HG03575 (cell line): Measurements from ENCODE around the gene HIF1A.
"Not testable (repeated sequence)": the region's sequence is repeated elsewhere in the genome, so short reads cannot be mapped to it uniquely, and the experiment has no call there.

Experiments
- ATAC-seq: cut with Tn5 transposase; IDR thresholded peaks from one replicate; pipeline ENCODE4 v1.9.1; 2021; ENCODE audit not compliant: unreplicated experiment, insufficient number of reproducible peaks, low FRiP score; ENCODE audit errors: extremely low read depth

HIF1A gene

DNA sequence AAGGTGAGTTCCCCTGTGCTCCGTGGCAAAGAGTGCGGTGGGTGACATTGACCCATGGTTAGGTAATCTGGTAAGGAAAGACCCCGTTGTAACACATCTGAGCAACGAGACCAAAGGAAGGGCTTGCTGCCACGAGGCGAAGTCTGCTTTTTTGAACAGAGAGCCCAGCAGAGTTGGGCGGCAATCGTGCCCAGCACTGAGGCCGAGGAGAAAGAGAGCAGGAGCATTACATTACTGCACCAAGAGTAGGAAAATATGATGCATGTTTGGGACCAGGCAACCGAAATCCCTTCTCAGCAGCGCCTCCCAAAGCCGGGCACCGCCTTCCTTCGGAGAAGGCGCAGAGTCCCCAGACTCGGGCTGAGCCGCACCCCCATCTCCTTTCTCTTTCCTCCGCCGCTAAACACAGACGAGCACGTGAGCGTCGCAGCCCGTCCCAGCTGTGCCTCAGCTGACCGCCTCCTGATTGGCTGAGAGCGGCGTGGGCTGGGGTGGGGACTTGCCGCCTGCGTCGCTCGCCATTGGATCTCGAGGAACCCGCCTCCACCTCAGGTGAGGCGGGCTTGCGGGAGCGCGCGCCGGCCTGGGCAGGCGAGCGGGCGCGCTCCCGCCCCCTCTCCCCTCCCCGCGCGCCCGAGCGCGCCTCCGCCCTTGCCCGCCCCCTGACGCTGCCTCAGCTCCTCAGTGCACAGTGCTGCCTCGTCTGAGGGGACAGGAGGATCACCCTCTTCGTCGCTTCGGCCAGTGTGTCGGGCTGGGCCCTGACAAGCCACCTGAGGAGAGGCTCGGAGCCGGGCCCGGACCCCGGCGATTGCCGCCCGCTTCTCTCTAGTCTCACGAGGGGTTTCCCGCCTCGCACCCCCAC lies at the start of gene HIF1A:
HIF1A (plus strand) TSS at position 684 of the 865 bp plus-strand sequence. CDS start 292 bp downstream, outside the sequence.
- peak; percentile 55 for ATAC-seq

DNA sequence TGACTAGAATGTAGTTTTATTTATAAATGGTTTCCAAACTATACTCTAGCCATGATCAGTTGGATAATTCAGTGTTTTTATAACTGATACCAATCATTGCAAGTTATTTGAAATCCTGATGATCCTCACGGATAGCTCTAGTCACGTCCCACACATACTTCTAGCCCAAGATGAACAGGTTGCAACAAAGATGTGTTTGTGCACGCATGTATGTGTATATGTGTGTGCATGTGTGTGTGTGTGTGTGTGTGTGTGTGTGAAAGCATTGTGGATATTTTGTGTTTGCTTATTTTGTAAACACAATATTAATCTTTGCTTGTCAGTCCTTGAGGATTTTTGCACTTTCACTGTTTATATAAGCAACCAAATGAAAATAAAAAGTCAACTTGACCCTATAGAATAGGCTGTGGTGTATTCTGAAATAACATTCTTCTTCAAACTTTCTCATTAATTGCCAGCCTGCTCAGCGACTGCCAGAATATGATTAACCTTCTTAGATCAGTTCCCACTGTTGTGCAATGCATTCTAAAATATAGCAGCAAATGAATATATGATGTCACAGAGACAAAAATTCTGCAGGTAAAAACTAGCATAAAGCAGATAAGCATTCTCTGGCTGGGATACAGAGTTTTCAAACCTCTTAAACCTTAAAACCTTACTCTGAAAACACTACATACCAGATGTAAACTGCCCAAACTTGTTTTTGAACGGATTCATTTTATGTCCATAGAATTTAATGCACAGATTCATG lies 48.8 kb upstream of the HIF1A start:
- ATAC-seq, result no peak

DNA sequence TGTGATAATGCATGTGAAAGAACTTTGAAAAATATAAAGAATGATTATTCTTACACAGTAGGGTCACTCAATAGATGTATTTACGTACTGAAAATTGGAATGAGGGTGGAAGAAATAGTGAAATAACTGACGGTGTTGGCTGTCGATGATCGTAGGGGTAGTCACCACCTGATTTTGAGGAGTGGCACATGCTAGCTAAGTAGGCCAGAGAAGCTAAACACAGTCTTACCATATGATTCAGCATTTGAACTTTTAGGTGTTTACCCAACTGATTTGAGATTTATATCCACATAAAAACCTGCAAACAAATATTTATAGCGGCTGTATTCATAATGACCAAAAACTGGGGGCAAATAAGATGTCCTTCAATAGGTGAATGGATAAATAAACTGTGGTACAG lies 47.6 kb upstream of the HIF1A start:
- no peak for ATAC-seq

DNA sequence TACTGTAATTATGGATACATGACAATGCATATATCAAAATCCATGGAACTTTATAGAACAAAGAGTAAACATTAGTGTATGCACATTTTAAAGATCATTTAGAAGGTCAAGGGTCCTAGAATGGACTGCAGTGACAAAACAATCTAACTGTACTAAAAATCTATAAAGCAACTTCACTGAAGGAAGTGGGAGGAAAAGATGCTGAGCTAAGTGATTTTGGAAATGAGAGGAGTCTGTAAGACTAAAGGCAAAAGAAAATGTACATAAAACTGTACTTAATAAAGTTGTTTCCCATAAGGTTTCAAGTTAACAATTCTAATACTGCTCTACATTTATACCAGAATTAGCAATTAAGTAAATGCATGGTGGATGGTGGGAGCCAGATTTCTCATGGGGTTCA lies 46.9 kb upstream of the HIF1A start:
- no peak for ATAC-seq

DNA sequence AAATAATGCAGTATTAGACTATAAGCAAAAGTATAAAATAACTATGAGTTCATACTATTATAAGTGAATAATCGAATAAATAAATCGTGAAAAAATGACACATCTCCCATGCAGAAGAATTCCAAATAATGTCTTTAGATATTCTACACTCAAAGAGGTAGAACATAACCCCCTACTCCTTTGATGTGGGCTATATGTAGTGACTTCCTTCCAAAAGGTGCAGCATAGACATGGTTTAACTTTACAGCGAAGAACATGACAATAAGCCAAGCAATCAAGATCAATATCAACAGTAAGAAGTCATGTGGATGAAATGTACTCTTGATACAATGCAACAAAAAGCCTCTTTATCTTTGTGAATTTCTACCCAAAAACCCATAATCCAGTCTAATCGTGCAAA lies 46.0 kb upstream of the HIF1A start:
- no peak for ATAC-seq

DNA sequence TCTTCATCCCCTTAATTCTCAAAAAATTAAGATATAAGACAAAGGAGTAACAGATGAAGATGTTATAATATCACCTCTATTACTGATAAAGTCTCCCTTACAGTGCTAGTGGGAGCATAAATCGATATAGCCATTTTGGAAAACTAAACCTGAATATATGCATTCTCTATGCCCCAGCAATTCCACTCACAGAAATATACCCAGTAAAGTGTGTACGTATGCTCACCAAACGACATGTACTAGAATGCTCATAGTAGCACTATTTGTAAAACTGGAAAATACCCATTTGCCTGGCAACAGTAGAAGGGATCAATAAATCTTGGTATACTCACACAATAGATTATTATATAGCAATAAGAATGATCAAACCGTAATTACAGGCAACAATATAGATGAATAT lies 44.0 kb upstream of the HIF1A start:
- ATAC-seq, result no peak

DNA sequence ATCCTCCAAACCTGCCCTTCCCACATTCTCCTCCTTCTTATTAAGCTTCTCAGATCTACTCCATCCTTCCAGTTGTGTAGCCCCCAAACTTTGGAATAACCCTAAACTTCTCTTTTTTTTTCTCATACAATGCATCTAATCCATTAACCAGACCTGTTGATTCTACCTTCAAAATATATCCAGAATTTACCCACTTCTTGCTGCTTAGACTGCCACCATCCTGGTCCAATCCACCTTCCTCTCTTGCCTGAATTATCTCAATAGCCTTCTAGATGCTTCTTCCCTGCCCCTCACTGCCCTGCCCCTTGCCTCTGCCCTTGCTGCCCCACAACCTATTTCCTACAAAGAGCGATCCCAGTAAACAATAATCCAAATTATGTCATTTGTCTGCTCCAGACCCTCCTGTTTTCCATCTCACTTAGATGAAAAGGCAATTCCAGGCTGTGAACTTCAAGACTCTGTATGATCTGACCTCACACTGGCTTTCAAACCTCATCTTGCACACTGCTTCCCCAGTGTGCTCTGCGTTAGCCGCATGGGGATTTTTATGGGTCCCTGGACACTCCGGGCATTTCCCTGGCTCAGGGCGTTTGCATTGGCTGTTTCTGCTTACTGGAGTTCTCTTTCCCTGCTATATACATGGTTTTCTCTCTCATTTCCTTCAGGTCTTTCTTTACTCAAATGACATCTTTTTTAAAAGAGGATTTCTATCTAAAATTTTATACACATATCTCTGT lies 42.6 kb upstream of the HIF1A start:
- no peak for ATAC-seq

DNA sequence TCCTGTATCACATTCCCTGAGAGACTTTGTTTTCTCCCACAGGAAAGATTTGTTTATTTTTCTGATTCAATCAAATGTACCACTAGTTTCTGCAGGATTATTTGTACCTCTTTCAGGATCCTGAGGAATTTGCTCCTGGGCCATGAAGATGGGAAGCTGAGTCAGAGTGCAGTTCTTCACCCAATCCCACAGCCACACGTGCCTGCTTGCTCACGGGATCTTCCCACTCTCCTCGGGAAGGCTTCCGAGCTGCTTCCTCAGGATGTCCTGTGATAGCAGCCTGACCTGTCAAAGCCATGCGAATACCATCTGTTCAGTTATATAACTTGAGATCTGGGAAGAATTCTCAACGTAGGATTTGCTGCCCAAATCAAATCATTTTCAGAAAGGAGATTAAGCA lies 41.8 kb upstream of the HIF1A start:
- ATAC-seq, result no peak

DNA sequence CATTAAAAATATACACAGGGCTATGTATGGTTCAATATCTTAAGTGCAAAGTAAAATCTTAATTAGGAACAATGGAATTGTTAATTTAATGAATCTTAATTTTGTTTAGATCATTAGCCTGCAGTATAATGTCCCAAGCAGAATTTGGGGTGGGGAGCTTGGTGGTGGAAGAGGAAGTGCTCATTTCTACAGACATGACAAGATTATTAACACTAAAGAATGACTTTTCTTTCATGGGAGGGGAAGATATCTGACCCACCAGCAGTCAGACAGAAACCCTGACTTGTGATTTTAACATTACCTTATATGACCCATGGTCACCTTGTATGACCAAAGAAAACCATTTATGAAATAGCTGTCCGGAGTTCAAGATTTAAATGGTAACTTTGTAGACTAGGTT lies 41.3 kb upstream of the HIF1A start:
- ATAC-seq, result no peak

DNA sequence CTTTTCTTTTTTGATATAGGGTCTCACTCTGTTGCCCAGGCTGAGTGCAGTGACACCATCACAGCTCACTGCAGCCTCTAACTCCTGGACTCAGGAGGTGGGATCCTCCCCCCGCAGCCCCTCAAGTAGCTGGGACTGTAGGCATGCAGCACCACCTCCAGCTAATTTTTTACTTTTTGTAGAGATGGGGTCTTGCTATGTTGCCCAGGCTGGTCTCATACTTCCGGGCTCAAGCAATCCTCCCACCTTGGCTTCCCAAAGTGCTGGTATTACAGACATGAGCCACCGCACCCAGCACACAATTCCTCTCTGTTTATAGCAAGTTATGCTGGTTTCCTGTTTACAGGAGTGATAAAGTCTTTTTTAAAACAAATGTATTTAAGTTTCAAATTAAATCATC lies 39.5 kb upstream of the HIF1A start:
- ATAC-seq, result no peak

DNA sequence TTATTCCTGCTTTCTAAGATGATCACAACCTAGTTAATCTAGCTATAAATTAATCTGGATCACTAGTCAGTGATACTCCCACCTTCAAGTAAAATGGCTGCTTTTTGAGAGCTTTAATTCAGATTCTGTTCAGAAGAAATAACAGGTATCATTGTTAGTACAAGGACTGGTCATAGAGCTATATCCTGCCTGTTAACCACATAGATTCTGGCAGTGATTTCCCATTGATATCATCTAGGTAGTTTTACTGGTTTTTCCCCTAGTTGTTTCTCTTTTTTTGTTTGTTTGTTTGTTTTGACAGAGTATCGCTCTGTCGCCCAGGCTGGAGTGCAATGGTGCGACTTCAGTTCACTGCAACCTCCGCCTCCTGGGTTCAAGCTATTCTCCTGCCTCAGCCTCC lies 39.0 kb upstream of the HIF1A start:
- no peak for ATAC-seq

DNA sequence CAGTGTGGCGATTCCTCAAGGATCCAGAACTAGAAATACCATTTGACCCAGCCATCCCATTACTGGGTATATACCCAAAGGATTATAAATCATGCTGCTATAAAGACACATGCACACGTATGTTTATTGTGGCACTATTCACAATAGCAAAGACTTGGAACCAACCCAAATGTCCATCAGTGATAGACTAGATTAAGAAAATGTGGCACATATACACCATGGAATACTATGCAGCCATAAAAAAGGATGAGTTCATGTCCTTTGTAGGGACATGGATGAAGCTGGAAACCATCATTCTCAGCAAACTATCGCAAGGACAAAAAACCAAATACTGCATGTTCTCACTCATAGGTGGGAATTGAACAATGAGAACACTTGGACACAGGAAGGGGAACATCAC lies 37.2 kb upstream of the HIF1A start:
- not testable (repeated sequence) for ATAC-seq

DNA sequence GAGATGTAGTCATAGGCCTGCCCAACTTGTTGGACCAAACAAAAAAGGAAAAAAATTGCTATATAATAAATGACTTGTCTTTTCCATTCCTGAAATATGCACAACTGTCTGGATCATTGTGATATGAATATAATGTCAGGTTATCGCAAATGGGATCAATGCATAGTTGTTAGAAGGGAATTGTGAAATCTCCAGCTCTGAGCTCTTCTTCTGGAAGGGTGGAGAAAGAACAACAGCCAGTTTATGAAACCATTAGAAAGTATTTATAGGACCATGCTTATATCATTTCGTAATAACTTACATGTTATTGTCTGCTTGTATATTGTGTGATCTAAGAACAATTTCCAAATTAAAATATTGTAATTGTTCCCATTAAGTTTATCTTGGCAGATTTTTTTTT lies 35.7 kb upstream of the HIF1A start:
- no peak for ATAC-seq

DNA sequence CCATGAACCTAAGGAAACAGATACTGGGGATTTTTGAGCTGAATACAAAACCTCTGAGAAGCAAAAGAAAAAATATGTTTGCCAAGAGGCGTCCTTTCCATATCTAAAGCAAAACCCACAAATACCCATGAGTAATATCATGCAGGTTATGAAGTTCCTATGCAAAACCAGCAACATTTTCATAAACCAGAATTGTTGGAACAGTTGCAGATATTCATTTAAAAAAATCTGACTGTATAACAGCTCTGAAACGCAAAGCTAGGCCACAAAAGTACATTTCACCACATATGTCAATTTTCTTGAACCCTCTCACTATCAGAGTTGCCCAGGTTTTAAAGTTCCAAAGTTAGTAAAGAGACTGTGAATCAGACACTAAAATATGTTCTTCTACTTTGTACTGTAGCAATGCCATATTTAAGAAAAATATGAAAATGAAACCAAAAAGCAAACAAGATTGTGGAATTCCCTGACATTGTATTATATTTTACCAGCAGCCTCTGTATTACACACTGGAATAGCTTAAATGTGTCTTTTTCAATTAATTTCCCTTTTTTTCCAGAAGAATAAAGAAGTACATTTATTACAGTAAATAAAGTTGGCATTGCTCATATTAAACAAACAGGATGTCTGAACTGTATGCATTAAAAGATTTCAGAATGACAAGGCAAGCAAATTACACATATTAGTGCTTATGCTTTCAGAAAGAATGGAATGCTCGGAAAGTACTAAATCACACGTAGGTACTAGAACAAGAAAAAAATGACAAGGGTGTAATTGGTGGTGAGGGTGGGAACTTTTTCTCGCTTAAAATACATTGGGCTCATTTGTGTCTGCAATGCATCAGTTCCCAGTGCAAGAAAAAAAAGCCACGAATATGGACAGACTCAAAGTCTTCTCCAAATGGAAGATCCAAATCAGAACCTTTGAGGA lies 33.6 kb upstream of the HIF1A start:
- ATAC-seq, result no peak

DNA sequence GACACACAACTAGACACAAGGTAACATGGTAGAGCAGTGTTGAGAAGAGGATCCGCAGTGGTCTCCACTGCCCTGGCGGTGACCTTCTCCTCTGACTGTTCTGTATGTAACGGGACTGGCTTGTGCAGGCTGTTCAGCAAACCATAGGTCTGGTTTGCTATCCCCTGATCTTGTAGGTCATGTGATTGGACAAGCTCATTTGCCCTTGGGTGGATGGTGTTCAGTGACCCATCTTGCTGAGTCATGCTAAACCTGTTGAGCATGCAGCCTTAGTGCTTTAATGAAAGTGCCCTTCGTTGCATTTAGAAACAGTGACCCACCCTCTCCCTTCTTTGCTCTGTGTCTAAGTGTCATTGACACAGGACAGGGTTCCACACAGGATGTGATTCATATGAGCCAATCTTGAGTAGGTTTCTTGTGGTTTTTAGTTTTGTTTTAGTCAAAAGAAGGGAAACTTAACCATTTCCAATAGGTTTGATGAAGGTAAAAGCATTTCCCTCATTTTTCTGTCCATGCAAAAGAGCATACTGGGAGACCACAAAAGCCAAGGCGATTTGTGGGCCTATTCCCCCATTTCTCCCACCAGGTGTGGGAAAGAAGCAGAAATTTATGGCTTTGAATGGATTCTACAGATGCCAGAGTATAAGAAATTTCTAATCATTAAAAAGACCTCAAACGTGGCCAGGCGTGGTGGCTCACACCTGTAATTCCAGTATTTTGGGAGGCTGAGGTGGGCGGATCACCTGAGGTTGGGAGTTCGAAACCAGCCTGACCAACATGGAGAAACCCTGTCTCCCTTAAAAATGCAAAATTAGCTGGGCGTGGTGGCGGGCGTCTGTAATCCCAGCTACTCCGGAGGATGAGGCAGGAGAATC lies 32.6 kb upstream of the HIF1A start:
- ATAC-seq, result peak; percentile 65

DNA sequence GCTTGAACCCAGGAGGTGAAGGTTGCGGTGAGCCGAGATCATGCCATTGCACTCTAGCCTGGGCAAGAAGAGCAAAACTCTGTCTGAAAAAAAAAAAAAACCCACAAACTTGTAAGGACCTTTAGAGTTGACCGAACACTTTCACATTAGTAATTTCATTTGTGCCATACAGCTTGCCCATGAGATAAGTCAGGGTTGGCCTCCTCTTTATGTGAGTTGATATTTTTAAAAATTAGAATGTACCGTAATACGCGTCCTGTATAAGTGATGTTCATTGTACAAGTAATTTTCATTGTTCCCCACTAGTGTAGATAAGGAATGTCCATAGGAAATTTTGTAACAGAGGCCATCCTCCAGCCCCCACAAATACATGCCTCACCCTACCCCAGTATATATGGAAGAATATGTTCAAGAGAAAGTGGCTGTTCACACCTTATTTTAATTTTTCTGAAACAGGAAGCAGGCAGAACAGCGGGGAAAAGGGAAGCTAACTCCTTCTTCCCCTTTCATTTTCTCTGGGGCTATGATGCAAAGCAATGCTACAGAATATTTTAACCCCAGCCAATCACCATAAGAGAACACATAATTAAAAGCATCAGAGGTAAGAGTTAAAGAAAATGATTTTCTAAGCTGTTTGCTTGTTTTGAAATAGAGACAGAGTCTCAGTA lies 31.9 kb upstream of the HIF1A start:
- no peak for ATAC-seq

DNA sequence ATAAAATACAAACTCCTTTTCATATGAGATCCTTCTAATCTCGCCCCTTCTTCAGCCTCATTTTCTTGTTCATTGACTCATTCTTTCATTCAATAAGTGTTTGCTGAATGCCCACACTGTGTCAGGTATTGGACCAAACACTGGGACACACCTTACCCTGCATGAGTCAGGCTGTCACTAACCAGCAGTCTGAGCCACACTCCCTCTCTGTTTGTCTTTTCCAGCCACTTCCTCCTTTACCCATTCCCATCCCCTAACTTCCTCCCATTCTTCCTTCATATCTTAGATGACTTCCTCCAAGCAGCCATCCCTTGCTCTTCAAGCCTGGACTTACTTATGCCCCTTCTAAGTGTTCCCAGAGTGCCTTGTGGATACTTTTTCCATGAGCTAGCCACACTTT lies 27.0 kb upstream of the HIF1A start:
- no peak for ATAC-seq
